H9 (cell line): ENCODE results near the gene ZNF335. TPM values are rescaled to one million over a fixed set of nuclear protein-coding genes. Genes with fewer than 3 reads are reported as not detected.

Experiments
- DNase-seq: peaks from one replicate; pipeline ENCODE4 v3.0.0-alpha.2; 2017
- H2AFZ ChIP-seq: one replicate; pipeline ENCODE4 v1.6.1; 2013; ENCODE audit warnings: mild to moderate bottlenecking, low read length, control low read depth, moderate library complexity
- H2AK5ac ChIP-seq: 2 replicates; pipeline ENCODE4 v1.6.1; 2013; ENCODE audit warnings: low read length, control low read depth, mixed read lengths; ENCODE audit not compliant: insufficient read length
- H2BK120ac ChIP-seq: one replicate; pipeline ENCODE4 v1.6.1; 2013; ENCODE audit warnings: low read depth, mild to moderate bottlenecking, low read length, control low read depth, inconsistent platforms; ENCODE audit not compliant: poor library complexity, severe bottlenecking
- H2BK12ac ChIP-seq: 2 replicates; pipeline ENCODE4 v1.6.1; 2013; ENCODE audit warnings: low read length, control low read depth, mixed read lengths, low read depth; ENCODE audit not compliant: insufficient read length
- H2BK15ac ChIP-seq: 2 replicates; pipeline ENCODE4 v1.6.1; 2013; ENCODE audit warnings: low read depth, low read length, control low read depth
- H2BK20ac ChIP-seq: one replicate; pipeline ENCODE4 v1.6.1; 2013; ENCODE audit warnings: low read depth, mild to moderate bottlenecking, low read length, control low read depth, inconsistent platforms; ENCODE audit not compliant: poor library complexity, severe bottlenecking
- H2BK5ac ChIP-seq: 2 replicates; pipeline ENCODE4 v1.6.1; 2013; ENCODE audit warnings: low read length, control low read depth, mixed read lengths; ENCODE audit not compliant: insufficient read length
- H3K14ac ChIP-seq: 2 replicates; pipeline ENCODE4 v1.6.1; 2013; ENCODE audit warnings: low read length, control low read depth; ENCODE audit not compliant: insufficient read depth
- H3K18ac ChIP-seq: 2 replicates; pipeline ENCODE4 v1.6.1; 2013; ENCODE audit warnings: low read depth, mild to moderate bottlenecking, mixed read lengths, low read length, control low read depth; ENCODE audit not compliant: insufficient read length
- H3K23ac ChIP-seq: 2 replicates; pipeline ENCODE4 v1.6.1; 2013; ENCODE audit warnings: low read length, control low read depth, mixed read lengths, low read depth; ENCODE audit not compliant: insufficient read length
- H3K23me2 ChIP-seq: 2 replicates; pipeline ENCODE4 v1.6.1; 2013; ENCODE audit warnings: low read depth, mild to moderate bottlenecking, mixed read lengths, low read length, control low read depth; ENCODE audit not compliant: insufficient read length, poor library complexity, severe bottlenecking
- H3K27ac ChIP-seq: 2 replicates; pipeline ENCODE4 v1.5.1; 2013; ENCODE audit warnings: low read length, control low read depth, mixed read lengths, low read depth; ENCODE audit not compliant: insufficient read length
- H3K27me3 ChIP-seq: 2 replicates; pipeline ENCODE4 v1.6.1; 2013; ENCODE audit warnings: low read length, control low read depth, inconsistent platforms; ENCODE audit not compliant: insufficient read depth
- H3K4ac ChIP-seq: 2 replicates; pipeline ENCODE4 v1.6.1; 2013; ENCODE audit warnings: low read depth, mild to moderate bottlenecking, control low read depth, inconsistent platforms, low read length, moderate library complexity
- H3K4me1 ChIP-seq: 2 replicates; pipeline ENCODE4 v1.6.1; 2013; ENCODE audit warnings: low read length, control low read depth, inconsistent platforms; ENCODE audit not compliant: insufficient read depth
- H3K4me2 ChIP-seq: 2 replicates; pipeline ENCODE4 v1.6.1; 2013; ENCODE audit warnings: low read length, control low read depth, mixed read lengths; ENCODE audit not compliant: insufficient read length, insufficient read depth
- H3K56ac ChIP-seq: 2 replicates; pipeline ENCODE4 v1.6.1; 2013; ENCODE audit warnings: low read depth, mild to moderate bottlenecking, mixed read lengths, low read length, control low read depth; ENCODE audit not compliant: insufficient read length
- H3K79me1 ChIP-seq: 2 replicates; pipeline ENCODE4 v1.6.1; 2013; ENCODE audit warnings: low read depth, mild to moderate bottlenecking, moderate library complexity, low read length, control low read depth, inconsistent platforms; ENCODE audit not compliant: insufficient read depth, poor library complexity, severe bottlenecking
- H3K79me2 ChIP-seq: 2 replicates; pipeline ENCODE4 v1.6.1; 2013; ENCODE audit warnings: low read length, control low read depth, inconsistent platforms; ENCODE audit not compliant: insufficient read depth
- H3K9ac ChIP-seq: 2 replicates; pipeline ENCODE4 v1.6.1; 2013; ENCODE audit warnings: low read length, control low read depth, mixed read lengths; ENCODE audit not compliant: insufficient read length; ENCODE audit errors: extremely low read depth
- H3K9me3 ChIP-seq: one replicate; pipeline ENCODE4 v1.6.1; 2013; ENCODE audit warnings: low read depth, low read length, inconsistent platforms; ENCODE audit not compliant: control insufficient read depth
- H3T11ph ChIP-seq: one replicate; pipeline ENCODE4 v1.6.1; 2013; ENCODE audit warnings: mild to moderate bottlenecking, low read length, control low read depth, inconsistent platforms
- H4K20me1 ChIP-seq: one replicate; pipeline ENCODE4 v1.6.1; 2013; ENCODE audit not compliant: control insufficient read depth, insufficient read length, insufficient read depth
- H4K5ac ChIP-seq: 2 replicates; pipeline ENCODE4 v1.6.1; 2013; ENCODE audit warnings: low read depth, mild to moderate bottlenecking, mixed read lengths, low read length, control low read depth; ENCODE audit not compliant: insufficient read length
- H4K8ac ChIP-seq: replicated peaks from 2 replicates; pipeline ENCODE4 v1.6.1; 2013; ENCODE audit warnings: low read length, control low read depth, mixed read lengths, low read depth; ENCODE audit not compliant: insufficient read length
- H4K91ac ChIP-seq: 2 replicates; pipeline ENCODE4 v1.6.1; 2013; ENCODE audit warnings: low read depth, mild to moderate bottlenecking, moderate library complexity, mixed read lengths, low read length, control low read depth; ENCODE audit not compliant: insufficient read length
- H3K27ac Mint-ChIP-seq, 3 experiments: 2 replicates in 2 of 3; 3 replicates in 1 of 3; pipeline ENCODE4 v1.8.0; 2020 to 2021; ENCODE audit warnings: mixed read lengths in 3 of 3, mild to moderate bottlenecking in 1 of 3, moderate library complexity in 1 of 3
- H3K27me3 Mint-ChIP-seq: 2 replicates; pipeline ENCODE4 v1.8.0; 2021; ENCODE audit warnings: low read depth, mild to moderate bottlenecking, moderate library complexity, mixed read lengths
- H3K36me3 Mint-ChIP-seq, 3 experiments: 2 replicates in 2 of 3; 3 replicates in 1 of 3; pipeline ENCODE4 v1.8.0; 2020 to 2021; ENCODE audit warnings: low read depth in 3 of 3, mixed read lengths in 3 of 3; ENCODE audit not compliant: insufficient read depth in 1 of 3
- H3K4me1 Mint-ChIP-seq, 2 experiments: 2 replicates each; pipeline ENCODE4 v1.8.0; 2020; ENCODE audit warnings: mixed read lengths in 2 of 2
- H3K4me3 Mint-ChIP-seq, 2 experiments: 2 replicates in 1 of 2; 3 replicates in 1 of 2; pipeline ENCODE4 v1.8.0; 2020 to 2021; ENCODE audit warnings: mild to moderate bottlenecking in 2 of 2, mixed read lengths in 2 of 2, moderate library complexity in 1 of 2
- H3K9me3 Mint-ChIP-seq, 2 experiments: 2 replicates in 1 of 2; 3 replicates in 1 of 2; pipeline ENCODE4 v1.8.0; 2020; ENCODE audit warnings: mild to moderate bottlenecking in 2 of 2, mixed read lengths in 2 of 2, moderate library complexity in 1 of 2
- WGBS: extraction: QIAGEN DNeasy Blood & Tissue Kit; methylation state at CpG from one replicate; pipeline ENCODE4 v1.1.7; 2013; ENCODE audit warnings: missing lambda C conversion rate, low lambda C conversion rate, mixed read lengths; ENCODE audit not compliant: insufficient read length; ENCODE audit errors: extremely low coverage; 5-methylcytosine and 5-hydroxymethylcytosine counted together
- total RNA-seq: library from RNA; stranded (reverse); gene quantifications from 2 replicates; pipeline ENCODE4 v1.2.1, GENCODE V29; 2021
- TF ChIP-seq, protein P1 (sequence below): fragments of 200-600 bp; sonication (generic); conservative IDR thresholded peaks from 3 replicates; pipeline ENCODE4 v1.8.0; 2021; ENCODE audit warnings: antibody characterized with exemption, mild to moderate bottlenecking

Gene ZNF335
- total RNA-seq, 1 experiment from 2014 or later: 21.1 TPM

DNA sequence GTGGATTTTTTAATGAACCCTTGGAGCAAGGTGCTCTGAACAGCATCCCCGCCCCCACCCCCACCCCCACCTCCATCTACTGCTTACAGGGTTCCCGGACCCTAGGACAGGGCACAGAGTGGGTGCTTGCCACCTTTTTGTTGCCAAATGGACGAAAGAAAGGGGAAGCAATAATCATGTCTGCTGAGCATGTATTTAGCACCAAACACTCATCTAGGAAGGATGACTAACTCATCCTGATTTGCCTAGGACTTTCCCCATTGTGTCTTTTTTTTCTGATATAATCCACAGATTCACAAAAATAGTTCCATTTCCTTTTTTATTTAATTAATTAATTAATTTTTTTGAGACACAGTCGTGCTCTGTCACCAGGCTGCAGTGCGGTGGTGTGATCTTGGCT is 58.9 kb downstream of the ZNF335 start:
- no peak overlapping the region for H3K27ac Mint-ChIP-seq
- H2AK5ac ChIP-seq: no peak overlapping the region
- H3K23me2 ChIP-seq: peaks cover 16% of the 10 kb centered on the region
- no peaks in the 10 kb centered on the region for H3K79me2 ChIP-seq
- no peak overlapping the region for H3K14ac ChIP-seq
- H3K4me3 Mint-ChIP-seq: peak overlapping the region in 1 of 2 experiments; percentile 46; a peak in 1 of 5 replicates
- H3K18ac ChIP-seq: no peak overlapping the region
- H2BK12ac ChIP-seq: no peak overlapping the region
- no peaks in the 10 kb centered on the region for H3K9me3 ChIP-seq
- H2BK120ac ChIP-seq: no peak overlapping the region
- no peak for DNase-seq
- H3K4me2 ChIP-seq: no peak overlapping the region
- WGBS: no CpG with 5 or more reads among the region's 5 CpGs
- H3K79me1 ChIP-seq: no peaks in the 10 kb centered on the region
- H4K91ac ChIP-seq: no peak overlapping the region
- H3K27me3 ChIP-seq: no peaks in the 10 kb centered on the region
- no peak overlapping the region for H2BK20ac ChIP-seq
- no peak overlapping the region for H4K5ac ChIP-seq
- no peak overlapping the region for H4K8ac ChIP-seq
- no peak overlapping the region for H3K23ac ChIP-seq
- H3K27me3 Mint-ChIP-seq: no peaks in the 10 kb centered on the region; the same call in 1 of the 2 replicates
- no peak overlapping the region for H2BK15ac ChIP-seq
- peaks cover 6 to 16% of the 10 kb centered on the region in 2 experiments for H3K4me1 Mint-ChIP-seq
- no peak overlapping the region for H3K27ac ChIP-seq
- H2BK5ac ChIP-seq: no peak overlapping the region
- peaks cover 8 to 15% (median 14%) of the 10 kb centered on the region in 3 experiments; a peak in 6 of 7 replicates for H3K36me3 Mint-ChIP-seq
- H3K56ac ChIP-seq: no peak overlapping the region
- no peak overlapping the region for H3K9ac ChIP-seq
- no peaks in the 10 kb centered on the region for H4K20me1 ChIP-seq
- no peaks in the 10 kb centered on the region for H3K4me1 ChIP-seq
- no peak overlapping the region for H3T11ph ChIP-seq
- H2AFZ ChIP-seq: no peak overlapping the region
- H3K4ac ChIP-seq: no peak overlapping the region
- H3K9me3 Mint-ChIP-seq: no peaks in the 10 kb centered on the region
- TF ChIP-seq, protein P1, sequence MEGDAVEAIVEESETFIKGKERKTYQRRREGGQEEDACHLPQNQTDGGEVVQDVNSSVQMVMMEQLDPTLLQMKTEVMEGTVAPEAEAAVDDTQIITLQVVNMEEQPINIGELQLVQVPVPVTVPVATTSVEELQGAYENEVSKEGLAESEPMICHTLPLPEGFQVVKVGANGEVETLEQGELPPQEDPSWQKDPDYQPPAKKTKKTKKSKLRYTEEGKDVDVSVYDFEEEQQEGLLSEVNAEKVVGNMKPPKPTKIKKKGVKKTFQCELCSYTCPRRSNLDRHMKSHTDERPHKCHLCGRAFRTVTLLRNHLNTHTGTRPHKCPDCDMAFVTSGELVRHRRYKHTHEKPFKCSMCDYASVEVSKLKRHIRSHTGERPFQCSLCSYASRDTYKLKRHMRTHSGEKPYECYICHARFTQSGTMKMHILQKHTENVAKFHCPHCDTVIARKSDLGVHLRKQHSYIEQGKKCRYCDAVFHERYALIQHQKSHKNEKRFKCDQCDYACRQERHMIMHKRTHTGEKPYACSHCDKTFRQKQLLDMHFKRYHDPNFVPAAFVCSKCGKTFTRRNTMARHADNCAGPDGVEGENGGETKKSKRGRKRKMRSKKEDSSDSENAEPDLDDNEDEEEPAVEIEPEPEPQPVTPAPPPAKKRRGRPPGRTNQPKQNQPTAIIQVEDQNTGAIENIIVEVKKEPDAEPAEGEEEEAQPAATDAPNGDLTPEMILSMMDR: no peak
